Lower lobe of right lung (tissue), 2 donors: Measurements from ENCODE around the gene PCDHGB4. TPM values are rescaled to one million over a fixed set of nuclear protein-coding genes. Genes with fewer than 3 reads are reported as not detected.

ENCODE experiments used
- ATAC-seq, 2 donors: fragments of 200-7000 bp; cut with Tn5 transposase; one replicate each; pipeline ENCODE4 v1.9.1; 2020 to 2022; ENCODE audit warnings: mild to moderate bottlenecking in 2 of 2, moderate library complexity in 2 of 2
- DNase-seq: peaks from one replicate; pipeline ENCODE4 v3.0.0-alpha.2; 2020
- H3K27ac ChIP-seq: fragments of 200-600 bp; one replicate; pipeline ENCODE4 v1.8.0; 2022
- H3K27me3 ChIP-seq: fragments of 200-600 bp; one replicate; pipeline ENCODE4 v1.8.0; 2022; ENCODE audit warnings: low read depth
- H3K36me3 ChIP-seq: fragments of 200-600 bp; one replicate; pipeline ENCODE4 v1.8.0; 2022; ENCODE audit warnings: mild to moderate bottlenecking
- H3K4me1 ChIP-seq: fragments of 200-600 bp; one replicate; pipeline ENCODE4 v1.8.0; 2022
- H3K4me3 ChIP-seq: fragments of 200-600 bp; one replicate; pipeline ENCODE4 v1.8.0; 2022; ENCODE audit warnings: mild to moderate bottlenecking
- H3K9me3 ChIP-seq: fragments of 200-600 bp; one replicate; pipeline ENCODE4 v1.8.0; 2022
- intact Hi-C: fragments of 100-400 bp; cut with DNase I; formaldehyde crosslinking; loops from one replicate; pipeline ENCODE4 v1.11.0; 2022
- total RNA-seq: library from RNA; stranded (reverse); fragmentation: NEBNext Ultra II Directional; extraction: Animal tissue kit (Norgen Biotek cat#: 25700); gene quantifications from one replicate; pipeline ENCODE4 v1.2.1, GENCODE V29; 2021
- TF ChIP-seq, protein P1 (sequence below): fragments of 200-600 bp; IDR thresholded peaks from one replicate; pipeline ENCODE4 v1.8.0; 2022; ENCODE audit warnings: antibody characterized with exemption, mild to moderate bottlenecking
- donor health status: DM: no; HTN: yes; CAD: no; lungs with severe emphysema.

PCDHGB4 gene
- total RNA-seq, 1 donor from 2014 or later, result 5.3 TPM

DNA sequence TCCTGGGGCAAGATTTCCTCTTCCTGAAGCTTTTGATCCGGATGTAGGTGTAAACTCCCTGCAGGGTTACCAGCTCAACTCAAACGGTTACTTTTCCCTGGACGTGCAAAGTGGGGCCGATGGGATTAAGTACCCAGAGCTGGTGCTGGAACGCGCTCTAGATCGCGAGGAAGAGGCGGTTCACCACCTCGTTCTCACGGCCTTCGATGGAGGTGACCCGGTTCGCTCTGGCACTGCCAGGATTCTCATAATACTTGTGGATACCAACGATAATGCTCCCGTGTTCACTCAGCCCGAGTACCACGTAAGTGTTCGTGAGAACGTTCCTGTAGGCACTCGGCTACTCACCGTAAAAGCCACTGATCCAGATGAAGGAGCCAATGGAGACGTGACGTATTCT lies 31.9 kb upstream of the PCDHGB4 start:
- intact Hi-C loops, result no loop called here
- Histone ChIP-seq H3K4me1 (no peaks in the 10 kb centered on the region), H3K4me3 (peak overlapping the region; percentile 39), H3K27ac (no peak overlapping the region), H3K27me3 (peaks cover 25% of the 10 kb centered on the region), H3K9me3 (peaks cover 60% of the 10 kb centered on the region), H3K36me3 (no peaks in the 10 kb centered on the region)
- ATAC-seq (no peak), DNase-seq (no peak)
- TF ChIP-seq, protein P1, sequence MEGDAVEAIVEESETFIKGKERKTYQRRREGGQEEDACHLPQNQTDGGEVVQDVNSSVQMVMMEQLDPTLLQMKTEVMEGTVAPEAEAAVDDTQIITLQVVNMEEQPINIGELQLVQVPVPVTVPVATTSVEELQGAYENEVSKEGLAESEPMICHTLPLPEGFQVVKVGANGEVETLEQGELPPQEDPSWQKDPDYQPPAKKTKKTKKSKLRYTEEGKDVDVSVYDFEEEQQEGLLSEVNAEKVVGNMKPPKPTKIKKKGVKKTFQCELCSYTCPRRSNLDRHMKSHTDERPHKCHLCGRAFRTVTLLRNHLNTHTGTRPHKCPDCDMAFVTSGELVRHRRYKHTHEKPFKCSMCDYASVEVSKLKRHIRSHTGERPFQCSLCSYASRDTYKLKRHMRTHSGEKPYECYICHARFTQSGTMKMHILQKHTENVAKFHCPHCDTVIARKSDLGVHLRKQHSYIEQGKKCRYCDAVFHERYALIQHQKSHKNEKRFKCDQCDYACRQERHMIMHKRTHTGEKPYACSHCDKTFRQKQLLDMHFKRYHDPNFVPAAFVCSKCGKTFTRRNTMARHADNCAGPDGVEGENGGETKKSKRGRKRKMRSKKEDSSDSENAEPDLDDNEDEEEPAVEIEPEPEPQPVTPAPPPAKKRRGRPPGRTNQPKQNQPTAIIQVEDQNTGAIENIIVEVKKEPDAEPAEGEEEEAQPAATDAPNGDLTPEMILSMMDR, result no peak

GRCh38 chr5:141356133-141356532 lies 31.4 kb upstream of the PCDHGB4 start:
- no peak for DNase-seq

GRCh38 chr5:141356950-141357349 lies 30.5 kb upstream of the PCDHGB4 start:
- Histone ChIP-seq H3K4me1 (no peaks in the 10 kb centered on the region), H3K27ac (no peak overlapping the region), H3K4me3 (no peak overlapping the region), H3K27me3 (peaks cover 24% of the 10 kb centered on the region), H3K9me3 (peaks cover 62% of the 10 kb centered on the region), H3K36me3 (no peaks in the 10 kb centered on the region)
- intact Hi-C loops, result no loop called here
- ATAC-seq (no peak), DNase-seq (no peak)
- TF ChIP-seq, protein P1, result no peak

More at GRCh38 chr5:141356133-141356532, 31.4 kb upstream of the PCDHGB4 start:
- Histone ChIP-seq H3K9me3 (peaks cover 62% of the 10 kb centered on the region), H3K27me3 (peaks cover 27% of the 10 kb centered on the region), H3K27ac (no peak overlapping the region), H3K4me3 (no peak overlapping the region), H3K4me1 (no peaks in the 10 kb centered on the region), H3K36me3 (no peaks in the 10 kb centered on the region)
- TF ChIP-seq, protein P1, result no peak
- ATAC-seq, result no peak
- intact Hi-C loops, result no loop called here

DNA sequence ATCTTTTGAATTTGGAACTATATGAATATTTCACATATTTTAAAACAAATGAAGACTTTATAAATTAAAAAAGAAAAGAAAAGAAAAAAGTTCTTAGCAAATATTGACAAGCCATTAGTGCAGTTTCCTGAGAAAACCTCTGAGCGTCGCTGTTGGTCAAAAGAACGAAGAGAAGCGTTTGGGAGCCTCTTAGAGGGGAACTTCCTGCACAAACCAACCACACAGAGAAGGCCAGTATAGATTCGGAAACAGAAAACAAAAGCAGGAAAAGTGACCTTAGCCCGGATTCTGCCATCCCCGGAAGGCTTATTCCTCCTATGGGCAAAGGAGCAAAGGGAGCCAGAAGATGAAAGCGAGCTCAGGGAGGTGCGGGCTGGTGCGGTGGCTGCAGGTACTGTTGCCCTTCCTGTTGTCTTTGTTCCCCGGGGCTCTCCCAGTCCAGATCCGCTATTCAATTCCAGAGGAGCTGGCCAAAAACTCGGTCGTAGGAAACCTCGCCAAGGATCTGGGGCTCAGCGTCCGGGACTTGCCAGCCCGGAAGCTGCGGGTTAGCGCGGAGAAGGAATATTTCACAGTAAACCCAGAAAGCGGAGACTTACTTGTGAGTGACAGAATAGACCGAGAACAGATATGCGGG lies 27.6 kb upstream of the PCDHGB4 start, which contains the start of gene PCDHGB2:
TSS of gene PCDHGB2 (plus strand) at position 205 of the 637 bp plus-strand sequence. CDS start at position 347, 142 bp downstream.
- no peak within 1 kb of the TSS for H3K27ac ChIP-seq
- intact Hi-C loops, result no loop called here
- no peaks in the 10 kb centered on the region for H3K4me1 ChIP-seq
- TF ChIP-seq, protein P1, result peak; percentile 37
- H3K36me3 ChIP-seq, result no peaks in the 10 kb centered on the region
- no peak for DNase-seq
- ATAC-seq, result no peak
- H3K27me3 ChIP-seq, result peaks cover 28% of the 10 kb centered on the region
- H3K4me3 ChIP-seq, result peak within 1 kb of the TSS; percentile 41
- peaks cover 78% of the 10 kb centered on the region for H3K9me3 ChIP-seq

DNA sequence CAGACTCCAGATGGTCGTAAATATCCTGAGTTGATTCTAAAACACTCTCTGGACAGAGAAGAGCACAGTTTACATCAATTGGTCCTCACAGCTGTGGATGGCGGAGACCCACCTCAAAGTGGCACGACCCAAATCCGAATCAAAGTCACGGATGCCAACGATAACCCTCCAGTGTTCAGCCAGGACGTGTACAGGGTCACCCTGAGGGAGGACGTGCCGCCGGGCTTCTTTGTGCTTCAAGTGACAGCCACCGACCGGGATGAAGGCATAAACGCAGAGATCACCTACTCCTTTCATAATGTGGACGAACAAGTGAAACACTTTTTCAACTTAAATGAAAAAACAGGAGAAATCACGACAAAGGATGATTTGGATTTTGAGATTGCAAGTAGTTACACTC lies 26.8 kb upstream of the PCDHGB4 start:
- Histone ChIP-seq H3K27me3 (peaks cover 34% of the 10 kb centered on the region), H3K27ac (no peak overlapping the region), H3K4me1 (no peaks in the 10 kb centered on the region), H3K4me3 (no peak overlapping the region), H3K36me3 (no peaks in the 10 kb centered on the region), H3K9me3 (peaks cover 78% of the 10 kb centered on the region)
- intact Hi-C loops, result no loop called here
- ATAC-seq (no peak), DNase-seq (no peak)
- TF ChIP-seq, protein P1, result no peak
